HepG2 (cell line): ENCODE data around the gene FGF1. TPM values are rescaled to one million over a fixed set of nuclear protein-coding genes. Genes with fewer than 3 reads are reported as not detected.

Experiments
- ATAC-seq: fragments of 200-7000 bp; cut with Tn5 transposase; 3 replicates; pipeline ENCODE4 v1.9.1; 2020; ENCODE audit warnings: mild to moderate bottlenecking, moderate library complexity
- BruUV-seq: library from RNA; stranded (reverse); fragments of 400-500 nt; replicated peaks from 2 replicates; lab custom pipeline; 2021; lab: Mats Ljungman, UMichigan
- CTCF ChIA-PET: fragments of 300-600 bp; formaldehyde crosslinking; extraction: SDS; loops from one replicate; lab custom pipeline; 2021; ENCODE audit warnings: low total read pairs, inconsistent platforms, low intra/inter-chr PET ratio; lab: Yijun Ruan, JAX
- POLR2A ChIA-PET: fragments of 350-600 bp; sonication (Branson Sonifier 250); formaldehyde crosslinking; loops from one replicate; lab custom pipeline; 2020; ENCODE audit warnings: antibody characterized with exemption, inconsistent platforms; lab: Yijun Ruan, JAX
- DNase-seq: peaks from one replicate; pipeline ENCODE4 v3.0.0-alpha.2; 2015; ENCODE audit warnings: low spot score
- FAIRE-seq: peaks from 3 replicates; lab custom pipeline; 2011; peaks lifted over from hg19 to GRCh38; lab: Jason Lieb, UNC
- H2AFZ ChIP-seq: one replicate; pipeline ENCODE4 v1.6.1; 2011; ENCODE audit warnings: low read length, inconsistent platforms
- H3K27ac ChIP-seq: fragments of 300-600 bp; 3 replicates; pipeline ENCODE4 v1.8.0; 2011; ENCODE audit warnings: mixed run types, mild to moderate bottlenecking, mixed read lengths, low read length, inconsistent platforms; ENCODE audit not compliant: insufficient read depth; ENCODE audit errors: extremely low read length
- H3K27me3 ChIP-seq, 2 experiments: fragments of 200-600 bp in 1 of 2; 2 replicates in 1 of 2; 3 replicates in 1 of 2; pipeline versions ENCODE4 v1.6.0 to v1.8.0; 2011; ENCODE audit warnings: low read length in 2 of 2, mild to moderate bottlenecking in 2 of 2, moderate library complexity in 2 of 2, inconsistent platforms in 1 of 2; ENCODE audit not compliant: insufficient read depth in 2 of 2, control insufficient read depth in 1 of 2
- H3K36me3 ChIP-seq, 2 experiments: fragments of 200-600 bp in 1 of 2; replicated peaks in 1 of 2; 2 replicates in 1 of 2; 3 replicates in 1 of 2; pipeline versions ENCODE4 v1.5.1 to v1.8.0; 2011; ENCODE audit warnings: low read length in 2 of 2, inconsistent platforms in 1 of 2; ENCODE audit not compliant: insufficient read depth in 2 of 2, control insufficient read depth in 1 of 2
- H3K4me1 ChIP-seq: 2 replicates; pipeline ENCODE4 v1.5.1; 2012; ENCODE audit warnings: low read length, inconsistent platforms; ENCODE audit not compliant: insufficient read depth
- H3K4me2 ChIP-seq: 2 replicates; pipeline ENCODE4 v1.6.0; 2011; ENCODE audit warnings: low read depth, low read length, inconsistent platforms
- H3K4me3 ChIP-seq, 3 experiments: fragments of 200-600 bp in 1 of 3; sonication (generic), shearing (Covaris generic) in 1 of 3; replicated peaks in 1 of 3; 2 replicates each; pipeline ENCODE4 v1.5.1; 2011 to 2016; ENCODE audit warnings: low read length in 3 of 3, inconsistent platforms in 2 of 3, low read depth in 2 of 3, mild to moderate bottlenecking in 2 of 3, control low read depth in 1 of 3, mixed read lengths in 1 of 3; ENCODE audit not compliant: insufficient read depth in 1 of 3
- H3K79me2 ChIP-seq: one replicate; pipeline ENCODE4 v1.6.1; 2011; ENCODE audit warnings: low read length, inconsistent platforms; ENCODE audit not compliant: insufficient read depth
- H3K9ac ChIP-seq: 2 replicates; pipeline ENCODE4 v1.6.0; 2011; ENCODE audit warnings: mild to moderate bottlenecking, low read depth, low read length, inconsistent platforms; ENCODE audit not compliant: insufficient read depth
- H3K9me3 ChIP-seq: 2 replicates; pipeline ENCODE4 v1.5.1; 2012; ENCODE audit warnings: mild to moderate bottlenecking, low read length
- H4K20me1 ChIP-seq: 2 replicates; pipeline ENCODE4 v1.6.0; 2011; ENCODE audit warnings: inconsistent platforms, mild to moderate bottlenecking, low read length, moderate library complexity; ENCODE audit not compliant: insufficient read depth
- JARID2 ChIP-seq: sonication (generic); formaldehyde crosslinking; IDR thresholded peaks from 2 replicates; pipeline ENCODE4 v1.8.1; 2023; ENCODE audit warnings: missing genetic modification reagents, inconsistent platforms; ENCODE audit not compliant: insufficient replicate concordance
- RAD21 ChIP-seq: fragments of 450-650 bp; formaldehyde crosslinking; IDR thresholded peaks from 2 replicates; pipeline ENCODE4 v1.5.0; 2020; ENCODE audit warnings: mild to moderate bottlenecking
- RBM22 ChIP-seq: fragments of 200-400 bp; formaldehyde crosslinking; optimal IDR thresholded peaks from 2 replicates; pipeline ENCODE3; 2017; ENCODE audit warnings: mild to moderate bottlenecking, low read length, moderate library complexity
- SMC3 ChIP-seq: IDR thresholded peaks from 2 replicates; pipeline ENCODE4 v1.6.1; 2011; ENCODE audit warnings: low read length, improper control_type of control experiment
- STAG1 ChIP-seq: sonication (generic); formaldehyde crosslinking; IDR thresholded peaks from 2 replicates; pipeline ENCODE4 v1.4.0; 2020; ENCODE audit warnings: missing genetic modification reagents
- XRCC5 ChIP-seq: fragments of 200-400 bp; formaldehyde crosslinking; optimal IDR thresholded peaks from 2 replicates; pipeline ENCODE3; 2017; ENCODE audit warnings: mild to moderate bottlenecking, low read length
- YEATS4 ChIP-seq: sonication (generic); formaldehyde crosslinking; IDR thresholded peaks from 2 replicates; pipeline ENCODE4 v1.4.0; 2020; ENCODE audit warnings: missing genetic modification reagents, borderline replicate concordance
- ZNF629 ChIP-seq: sonication (generic); formaldehyde crosslinking; conservative IDR thresholded peaks from 2 replicates; pipeline ENCODE4 v1.5.0; 2020; ENCODE audit warnings: missing genetic modification reagents
- WGBS: methylation state at CpG from one replicate; pipeline ENCODE4 v1.1.6; 2017; ENCODE audit warnings: low lambda C conversion rate; 5-methylcytosine and 5-hydroxymethylcytosine counted together
- in situ Hi-C: cut with HindIII; loops from 2 replicates; pipeline ENCODE4 v1.10.0; 2017; ENCODE audit warnings: low pct_unique_long_range_greater_than_20kb; ENCODE audit not compliant: extremely low pct_ligation_motif_present
- intact Hi-C: fragments of 100-400 bp; cut with micrococcal nuclease; formaldehyde crosslinking; loops from one replicate; pipeline ENCODE4 v1.10.0; 2022; ENCODE audit not compliant: unreplicated experiment
- polyA plus RNA-seq, 8 experiments: library from polyadenylated mRNA; depleted of rRNA in 3 of 8; stranded (reverse) in 7 of 8; unstranded in 1 of 8; fragments of >200 nt; fragmentation: Illumina TruSeq in 4 of 8; extraction: Trizol in 4 of 8; gene quantifications; 2 replicates each; pipeline versions ENCODE4 v1.2.1 to v1.2.3, GENCODE V29; 2011 to 2016; ENCODE audit warnings: low read depth in 4 of 8, missing spikeins in 1 of 8, mixed read lengths in 1 of 8; ENCODE audit not compliant: insufficient read depth in 1 of 8
- total RNA-seq, 5 experiments: library from RNA; depleted of rRNA; stranded (reverse); fragments of >200 nt; fragmentation: Illumina TruSeq; extraction: Trizol; gene quantifications; 2 replicates each; pipeline ENCODE4 v1.2.3, GENCODE V29; 2016; ENCODE audit warnings: low read depth in 1 of 5
- TF ChIP-seq, protein P1 (sequence below): sonication (generic); formaldehyde crosslinking; IDR thresholded peaks from 2 replicates; pipeline ENCODE4 v1.5.0; 2020; ENCODE audit warnings: mild to moderate bottlenecking, missing genetic modification reagents, moderate library complexity
- TF ChIP-seq, protein P2 (sequence below): sonication (generic); formaldehyde crosslinking; IDR thresholded peaks from 2 replicates; pipeline ENCODE4 v1.4.0; 2020; ENCODE audit warnings: mild to moderate bottlenecking, missing genetic modification reagents

Gene FGF1
- total and polyA plus RNA-seq, 2 of the 13 experiments (the other 11 are each of a cell fraction or from before 2014, with no cell fraction given), result not detected

DNA sequence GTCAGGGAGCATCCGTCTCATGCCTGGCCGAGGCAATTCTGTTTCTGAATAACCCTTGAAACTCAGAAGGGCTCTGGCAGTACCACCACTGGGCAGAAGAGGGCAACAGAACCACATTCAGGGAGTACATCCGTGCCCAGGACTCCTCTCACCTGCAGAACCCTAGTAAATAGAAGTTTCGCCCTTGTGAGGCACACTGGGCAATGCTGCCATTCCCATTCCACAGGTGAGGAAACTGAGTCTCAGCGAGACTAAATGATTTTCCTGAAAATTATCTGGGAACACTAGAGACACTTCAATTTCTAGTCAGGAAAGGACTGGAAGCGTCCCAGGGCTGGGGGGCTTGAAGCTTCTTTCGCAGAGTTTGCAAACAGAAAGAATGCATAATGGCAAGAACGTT, 74.7 kb downstream of the FGF1 start:
- peak; percentile 84 for FAIRE-seq

More for the DNA sequence above, 74.7 kb downstream of the FGF1 start:
- 32% methylated on average over 8 of the region's 8 CpGs for WGBS
- Histone ChIP-seq H3K27ac (no peak overlapping the region), H3K9ac (no peak overlapping the region), H3K9me3 (no peaks in the 10 kb centered on the region), H4K20me1 (peaks cover 3% of the 10 kb centered on the region; the same call in 1 of the 2 replicates), H3K4me1 (no peaks in the 10 kb centered on the region), H3K4me3 (no peak overlapping the region), H2AFZ (no peak overlapping the region), H3K4me2 (no peak overlapping the region), H3K27me3 (peaks cover 0 to 19% of the 10 kb centered on the region in 2 experiments; a peak in 2 of 5 replicates), H3K79me2 (no peaks in the 10 kb centered on the region), H3K36me3 (no peaks in the 10 kb centered on the region)
- BruUV-seq, result no TSS peak
- in situ Hi-C loops (no loop called here), intact Hi-C loops (loop anchor here (1.0 to 2.0 kb wide), 2 partner anchors 44 to 88 kb away; no protein-coding TSS in a partner anchor)
- POLR2A ChIA-PET, result no interaction called here
- ATAC-seq (peak; percentile 97), DNase-seq (peak; percentile 48)
- CTCF ChIA-PET, result interaction anchor here (1.0 to 2.7 kb wide), 3 partner anchors 45 to 103 kb away, joined by 3 to 20 read pairs (median 4); no protein-coding TSS in a partner anchor
- peak; percentile 69 for TF ChIP-seq RAD21
- peak; percentile 83 for TF ChIP-seq STAG1 (CRISPR knock-in tag)
- no peak for TF ChIP-seq RBM22
- TF ChIP-seq, protein P1, sequence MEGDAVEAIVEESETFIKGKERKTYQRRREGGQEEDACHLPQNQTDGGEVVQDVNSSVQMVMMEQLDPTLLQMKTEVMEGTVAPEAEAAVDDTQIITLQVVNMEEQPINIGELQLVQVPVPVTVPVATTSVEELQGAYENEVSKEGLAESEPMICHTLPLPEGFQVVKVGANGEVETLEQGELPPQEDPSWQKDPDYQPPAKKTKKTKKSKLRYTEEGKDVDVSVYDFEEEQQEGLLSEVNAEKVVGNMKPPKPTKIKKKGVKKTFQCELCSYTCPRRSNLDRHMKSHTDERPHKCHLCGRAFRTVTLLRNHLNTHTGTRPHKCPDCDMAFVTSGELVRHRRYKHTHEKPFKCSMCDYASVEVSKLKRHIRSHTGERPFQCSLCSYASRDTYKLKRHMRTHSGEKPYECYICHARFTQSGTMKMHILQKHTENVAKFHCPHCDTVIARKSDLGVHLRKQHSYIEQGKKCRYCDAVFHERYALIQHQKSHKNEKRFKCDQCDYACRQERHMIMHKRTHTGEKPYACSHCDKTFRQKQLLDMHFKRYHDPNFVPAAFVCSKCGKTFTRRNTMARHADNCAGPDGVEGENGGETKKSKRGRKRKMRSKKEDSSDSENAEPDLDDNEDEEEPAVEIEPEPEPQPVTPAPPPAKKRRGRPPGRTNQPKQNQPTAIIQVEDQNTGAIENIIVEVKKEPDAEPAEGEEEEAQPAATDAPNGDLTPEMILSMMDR (CRISPR knock-in tag), result peak; percentile 86
- no peak for TF ChIP-seq JARID2 (CRISPR knock-in tag)
- TF ChIP-seq, protein P2, sequence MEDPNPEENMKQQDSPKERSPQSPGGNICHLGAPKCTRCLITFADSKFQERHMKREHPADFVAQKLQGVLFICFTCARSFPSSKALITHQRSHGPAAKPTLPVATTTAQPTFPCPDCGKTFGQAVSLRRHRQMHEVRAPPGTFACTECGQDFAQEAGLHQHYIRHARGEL, result 0 out of 2 replicates have a peak, but pooled peaks have one; percentile 80
- TF ChIP-seq XRCC5, result peak; percentile 48
- TF ChIP-seq ZNF629 (CRISPR knock-in tag), result peak; percentile 69
- TF ChIP-seq SMC3, result peak; percentile 81
- TF ChIP-seq YEATS4 (CRISPR knock-in tag), result no peak
